Left cardiac atrium (tissue), 4 donors: Measurements from ENCODE around the gene SEC22B. TPM values are rescaled to one million over a fixed set of nuclear protein-coding genes. Genes with fewer than 3 reads are reported as not detected.
"Not testable (repeated sequence)": the region's sequence is repeated elsewhere in the genome, so short reads cannot be mapped to it uniquely, and the experiment has no call there.

ENCODE experiments used
- ATAC-seq, 2 donors: fragments of 200-7000 bp; cut with Tn5 transposase; one replicate each; pipeline ENCODE4 v1.9.1; 2020; ENCODE audit warnings: mild to moderate bottlenecking in 2 of 2, moderate library complexity in 2 of 2
- DNase-seq: peaks from one replicate; pipeline ENCODE4 v3.0.0-alpha.2; 2020
- intact Hi-C, 2 donors: fragments of 100-400 bp; cut with DNase I; formaldehyde crosslinking; loops; one replicate each; pipeline versions ENCODE4 v1.14.1 to v1.15.1; 2022 to 2023
- long read RNA-seq: library from polyadenylated mRNA; unstranded; transcript quantifications from one replicate; pipeline ENCODE4 v2.0.0, GENCODE V29; 2021
- total RNA-seq, 2 donors: library from RNA; stranded (reverse); fragmentation: NEBNext Ultra II Directional; extraction: Animal tissue kit (Norgen Biotek cat#: 25700); gene quantifications; one replicate each; pipeline ENCODE4 v1.2.1, GENCODE V29; 2021
- donor health status: DM: no; HTN: yes; CAD: no.
- donor health status: DM: no; HTN: yes; CAD: no; lungs with severe emphysema.
- donor health status: DM: yes; HTN: yes; CAD: no.
- donor health status: Dilated cardiomyopathy.

Gene SEC22B
- total RNA-seq, result 10 to 100 TPM; 18.5 to 23.7 TPM
- long read RNA-seq, full-length matches to known transcripts, result 68 of 76 reads
- long read RNA-seq, partial matches to known transcripts, result 2 of 76 reads
- long read RNA-seq, other reads (novel, unspliced or antisense), result 6 of 76 reads

DNA sequence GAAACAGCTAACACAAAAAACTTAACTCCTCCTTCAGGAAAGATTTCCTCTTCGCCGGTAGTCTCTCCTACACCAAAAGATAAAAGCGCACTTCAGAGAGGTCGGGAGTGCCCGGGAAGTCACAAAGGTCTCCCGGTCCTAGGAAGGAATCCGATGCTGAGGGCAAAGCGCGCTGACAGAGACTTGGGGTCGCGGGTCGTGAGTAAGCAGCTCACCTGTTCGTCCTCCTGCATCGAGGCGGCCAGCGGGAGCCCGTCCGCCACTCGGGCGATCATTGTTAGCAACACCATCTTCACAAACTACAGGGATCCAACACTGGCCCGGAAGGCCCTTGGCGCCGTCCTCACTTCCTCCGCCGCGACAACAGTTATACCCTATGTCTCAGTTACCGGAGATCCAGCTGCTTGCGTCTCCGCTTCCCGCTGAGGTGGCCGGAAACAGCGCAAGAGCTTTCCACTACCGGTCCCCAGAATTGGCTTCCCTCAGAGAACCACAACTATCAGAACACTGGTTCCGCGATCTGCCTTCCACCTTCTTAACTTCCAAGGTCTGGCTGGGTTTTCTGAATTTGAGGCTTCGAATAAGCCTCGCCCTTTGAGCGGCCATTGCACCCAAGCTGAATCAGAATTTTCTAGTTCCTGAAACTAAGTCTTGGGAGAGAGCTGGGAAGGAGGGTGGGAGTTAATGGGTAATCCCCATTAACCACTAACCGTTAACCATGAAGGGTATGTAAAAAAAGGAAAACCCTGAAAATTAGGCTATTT, at the start of gene SEC22B:
TSS of gene SEC22B (minus strand) at position 429 of the 764 bp plus-strand sequence. CDS start at position 290, 139 bp downstream.
- ATAC-seq (peak; percentile 91 to 92), DNase-seq (peak; percentile 90)
- intact Hi-C loops, result no loop called here

DNA sequence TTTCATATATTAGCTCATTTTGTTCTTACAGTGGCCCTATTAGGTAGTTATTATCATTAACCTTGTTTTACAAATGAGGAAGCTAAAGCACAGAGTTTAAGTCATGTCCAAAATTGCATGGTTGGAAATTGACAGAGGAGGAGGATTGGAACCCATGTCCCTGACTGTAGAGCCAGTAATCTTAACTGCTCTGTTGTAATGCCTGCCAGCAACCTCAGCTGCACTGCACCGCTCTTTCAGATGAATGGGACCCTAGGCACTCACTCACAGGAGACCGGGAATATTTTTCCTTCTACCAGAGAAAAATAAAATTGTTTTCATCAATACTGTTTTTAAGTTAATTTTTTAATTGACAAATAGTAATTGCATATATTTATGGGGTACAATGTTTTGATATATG, 41.6 kb upstream of the SEC22B start:
- DNase-seq, intact Hi-C loops: not testable (repeated sequence)
- peak in 1 of 2 donors; percentile 43 for ATAC-seq

DNA sequence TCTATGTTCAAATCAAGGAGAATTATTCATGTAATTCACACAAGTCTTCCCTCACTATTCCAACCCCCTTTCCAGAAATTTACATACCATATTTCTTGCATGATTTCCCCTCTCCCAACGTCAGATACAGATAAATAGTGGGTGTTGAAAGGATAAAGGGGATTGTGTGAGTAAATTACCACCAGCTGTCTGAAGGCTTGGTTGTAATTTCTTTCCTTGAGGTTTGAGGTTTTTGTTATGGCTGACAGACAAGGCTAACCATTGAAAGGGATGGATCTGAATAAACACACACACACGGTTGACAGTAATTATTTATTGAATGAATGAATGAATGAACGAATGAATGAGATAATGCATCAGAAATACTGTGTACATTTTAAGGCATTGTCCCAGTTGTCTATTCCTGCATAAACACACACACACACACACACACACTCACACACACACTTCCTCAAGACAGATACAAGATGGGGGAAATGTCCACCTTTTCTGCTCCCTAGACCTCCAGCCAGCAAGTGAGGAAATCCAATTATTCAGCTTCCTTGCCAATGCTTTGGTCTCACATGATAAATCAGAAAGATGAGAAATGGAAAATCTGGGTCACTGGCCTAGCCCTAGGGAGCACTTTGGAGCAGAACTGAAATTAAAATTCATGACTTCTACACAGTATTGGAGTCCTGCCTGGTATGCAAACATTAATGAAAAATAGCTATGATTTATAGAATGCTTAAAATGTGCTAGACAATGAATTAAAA, 41.0 kb upstream of the SEC22B start:
- intact Hi-C loops, DNase-seq: not testable (repeated sequence)
- ATAC-seq, result peak; percentile 44 to 54

DNA sequence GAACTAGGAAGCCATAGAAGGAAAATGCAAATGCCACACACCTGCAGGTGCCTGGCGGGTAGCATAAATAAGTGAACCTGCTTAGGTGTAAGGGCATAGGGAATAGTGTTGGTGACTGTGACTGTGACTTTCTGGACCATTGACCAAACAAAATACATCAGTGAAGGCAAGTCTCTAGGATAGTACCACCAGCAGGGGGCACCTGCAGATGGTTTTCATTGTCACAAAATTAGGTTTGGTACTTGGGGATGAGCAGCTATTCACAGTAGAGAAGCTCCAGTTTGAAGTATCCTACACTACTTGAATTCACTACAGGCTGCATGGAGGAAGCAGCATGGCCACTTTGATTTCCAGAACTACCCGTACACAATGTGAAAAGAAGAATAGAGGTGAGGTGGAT, 37.3 kb upstream of the SEC22B start:
- DNase-seq, intact Hi-C loops: not testable (repeated sequence)
- ATAC-seq, result peak; percentile 83 to 86

DNA sequence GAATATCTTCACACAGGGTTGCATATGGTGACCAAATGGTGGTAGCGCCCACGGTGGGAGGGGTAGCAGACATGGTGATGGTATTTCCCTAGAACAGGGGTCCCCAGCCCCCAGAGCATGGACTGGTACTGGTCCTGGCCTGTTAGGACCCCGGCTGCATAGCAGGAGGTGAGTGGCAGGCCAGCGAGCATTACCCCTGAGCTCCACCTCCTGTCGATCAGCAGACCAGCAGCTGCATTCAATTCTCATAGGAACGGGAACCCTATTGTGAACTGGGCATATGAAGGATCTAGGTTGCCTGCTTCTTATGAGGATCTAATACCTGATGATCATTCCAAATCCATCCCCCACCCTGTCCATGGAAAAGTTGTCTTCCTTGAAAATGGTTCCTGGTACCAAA, 34.4 kb upstream of the SEC22B start:
- DNase-seq, result not testable (repeated sequence)

DNA sequence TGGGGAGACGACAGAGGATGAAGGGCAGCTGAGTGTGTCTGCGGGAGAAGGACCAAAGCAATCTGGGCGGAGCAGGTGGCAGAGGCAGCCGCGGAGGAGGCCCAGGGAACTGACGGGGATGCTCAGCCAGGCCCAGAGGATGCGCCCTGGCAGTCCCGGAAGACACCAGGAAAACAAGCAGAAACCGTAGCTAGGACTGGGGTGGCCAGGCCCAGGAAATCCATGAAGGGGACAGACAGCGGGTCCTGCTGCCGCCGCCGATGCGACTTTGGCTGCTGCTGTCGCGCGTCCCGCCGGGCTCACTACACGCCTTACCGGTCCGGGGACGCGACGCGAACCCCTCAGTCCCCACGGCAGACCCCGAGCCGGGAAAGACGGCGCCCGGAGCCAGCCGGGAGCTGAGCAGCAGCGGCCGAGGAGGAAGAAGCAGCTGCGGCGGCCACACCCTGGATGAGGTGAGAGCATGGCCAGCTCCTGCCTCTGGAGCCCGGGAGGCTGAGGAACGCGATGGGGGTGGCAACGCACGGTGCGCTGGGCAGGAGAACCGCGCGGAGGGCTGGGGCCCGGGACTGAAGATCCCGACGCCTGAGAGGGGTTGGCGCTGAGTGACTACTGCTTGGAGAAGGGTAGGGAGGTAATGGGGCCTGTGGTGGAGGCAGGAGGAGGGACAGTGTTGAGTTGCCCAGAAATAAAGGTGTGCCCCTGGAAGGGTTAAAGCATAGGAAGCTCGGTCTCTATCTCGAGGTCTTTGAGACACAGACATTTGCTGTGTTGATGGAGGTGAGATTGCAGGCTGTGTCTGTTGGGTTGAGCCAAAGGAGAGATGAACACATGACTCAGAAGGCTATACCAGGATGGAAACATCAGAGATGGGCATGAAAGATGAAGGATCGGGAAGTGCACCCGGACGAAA, 20.8 kb upstream of the SEC22B start:
- ATAC-seq (peak; percentile 50 to 91), DNase-seq (peak; percentile 17)
- intact Hi-C loops, result not testable (repeated sequence)

More for the DNA sequence above, 34.4 kb upstream of the SEC22B start:
- ATAC-seq, intact Hi-C loops: not testable (repeated sequence)

DNA sequence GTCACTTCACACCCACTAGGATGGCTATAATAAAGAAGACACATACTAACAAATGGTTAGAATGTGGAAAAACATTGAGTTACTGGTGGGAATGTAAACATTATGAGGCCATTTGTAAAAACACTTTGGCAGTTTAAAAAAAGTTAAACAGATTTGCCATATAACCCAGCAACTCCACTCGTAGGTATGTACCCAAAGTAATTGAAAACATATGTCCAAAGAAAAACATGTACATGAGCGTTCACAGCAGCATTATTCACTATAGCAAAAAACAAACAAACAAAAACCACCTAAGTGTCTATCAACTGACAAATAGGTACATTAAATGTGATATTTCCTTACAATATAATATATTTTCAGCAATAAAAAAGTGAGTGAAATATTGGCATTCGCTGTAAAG, 12.3 kb upstream of the SEC22B start:
- intact Hi-C loops, DNase-seq, ATAC-seq: not testable (repeated sequence)

DNA sequence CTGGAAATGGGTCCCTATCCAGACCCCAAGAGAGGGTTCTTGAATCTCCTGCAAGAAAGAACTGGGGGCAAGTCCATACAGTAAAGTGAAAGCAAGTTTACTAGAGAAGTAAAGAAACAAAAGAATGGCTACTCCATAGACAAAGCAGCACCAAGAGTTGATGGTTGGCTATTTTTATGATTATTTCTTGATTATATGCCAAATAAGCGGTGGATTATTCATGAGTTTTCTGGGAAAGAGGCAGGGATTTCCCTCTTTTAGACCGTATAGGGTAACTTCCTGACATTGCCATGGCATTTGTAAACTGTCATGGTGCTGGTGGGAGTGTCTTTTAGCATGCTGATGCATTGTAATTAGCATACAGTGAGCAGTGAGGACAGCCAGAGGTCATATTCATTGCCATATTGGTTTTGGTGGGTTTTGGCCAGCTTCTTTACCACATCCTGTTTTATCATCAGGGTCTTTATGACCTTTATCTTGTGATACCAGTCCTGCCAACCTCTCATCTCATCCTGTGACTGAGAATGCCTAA, 5.9 kb upstream of the SEC22B start:
- DNase-seq, ATAC-seq, intact Hi-C loops: not testable (repeated sequence)

DNA sequence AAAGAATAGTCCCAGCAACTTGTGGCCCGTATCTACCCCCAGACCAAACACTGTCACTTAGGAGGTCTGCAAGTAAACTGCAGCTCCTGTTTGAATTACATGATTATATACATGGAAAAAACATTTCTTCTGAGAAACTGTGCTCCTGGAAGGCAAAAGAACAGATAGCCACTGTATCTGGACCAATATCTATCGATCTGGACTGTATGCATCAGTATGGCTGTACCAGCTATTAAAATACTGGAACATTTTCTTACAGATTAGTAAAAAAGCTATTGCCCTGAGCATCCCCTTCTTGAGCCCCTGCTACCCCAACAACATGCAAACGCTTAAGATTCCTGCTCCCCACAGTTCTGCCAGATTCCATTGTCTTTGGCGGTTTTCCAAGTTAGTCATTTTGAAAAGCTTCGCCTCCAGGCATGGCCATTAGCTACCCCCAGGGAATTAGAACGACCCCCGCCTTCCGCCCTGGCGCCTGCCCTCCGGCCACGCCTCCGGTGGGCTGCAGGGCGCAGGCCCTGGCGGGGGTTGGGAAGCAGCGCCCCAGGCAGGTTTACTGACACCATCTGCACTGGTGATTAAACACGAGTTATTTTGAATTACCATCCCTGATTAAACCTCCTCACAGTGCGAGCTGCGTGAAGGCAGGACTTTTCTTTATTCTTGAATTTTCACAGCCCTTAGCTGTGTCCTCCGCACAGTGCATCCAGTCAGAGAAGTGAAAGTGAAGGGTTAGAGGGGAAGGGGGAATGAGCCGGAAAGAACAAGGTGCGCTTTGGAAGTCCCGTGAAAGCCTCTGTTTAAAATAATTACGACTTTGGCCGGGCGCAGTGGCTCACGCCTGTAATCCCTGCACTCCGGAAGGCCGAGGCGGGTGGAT, 3.7 kb upstream of the SEC22B start:
- intact Hi-C loops, result not testable (repeated sequence)
- ATAC-seq (peak; percentile 52 to 67), DNase-seq (peak; percentile 38)

DNA sequence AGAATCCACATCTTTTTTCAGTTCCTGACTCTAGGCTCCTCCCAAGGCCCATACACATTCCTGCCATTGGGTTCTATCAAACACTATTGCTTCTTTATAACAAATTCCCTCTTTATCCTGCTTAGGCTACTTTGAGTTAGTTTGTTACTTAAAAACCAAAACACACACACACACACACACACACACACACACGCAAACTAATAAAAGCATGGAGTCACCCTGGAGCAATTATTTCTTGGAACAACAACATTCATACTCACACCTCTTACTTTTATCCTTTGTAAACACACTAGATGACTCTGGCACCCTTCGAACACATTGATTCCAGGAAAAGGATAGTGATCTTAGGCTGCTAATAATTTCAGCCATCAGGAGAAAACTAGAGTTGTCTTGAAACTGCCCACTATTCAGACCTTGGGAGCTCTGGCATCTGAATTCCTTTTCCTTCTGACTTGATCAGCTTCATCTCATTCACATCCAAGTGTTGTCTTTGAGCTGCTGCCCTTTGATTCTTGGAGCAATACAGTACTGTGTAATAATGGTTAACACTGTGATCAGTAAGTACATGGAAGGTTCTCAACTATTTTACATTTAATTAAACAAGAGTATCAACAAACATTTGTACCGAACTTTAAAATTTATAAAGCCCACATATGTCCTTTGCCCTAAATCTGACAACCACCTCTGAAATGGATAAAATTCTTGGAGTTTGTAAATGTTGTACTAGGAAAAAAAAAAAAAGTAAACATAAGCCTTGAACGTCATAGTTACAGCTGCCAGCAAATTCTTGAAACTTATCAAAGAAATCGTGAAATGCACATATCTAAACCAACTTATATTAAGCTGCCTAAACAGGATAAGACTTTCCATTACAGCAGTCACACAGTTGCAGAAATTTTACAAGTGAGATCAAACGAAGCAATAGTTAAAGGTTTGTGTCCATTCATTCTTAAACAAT, 2.8 kb upstream of the SEC22B start:
- DNase-seq (no peak), ATAC-seq (no peak)
- intact Hi-C loops, result no loop called here

DNA sequence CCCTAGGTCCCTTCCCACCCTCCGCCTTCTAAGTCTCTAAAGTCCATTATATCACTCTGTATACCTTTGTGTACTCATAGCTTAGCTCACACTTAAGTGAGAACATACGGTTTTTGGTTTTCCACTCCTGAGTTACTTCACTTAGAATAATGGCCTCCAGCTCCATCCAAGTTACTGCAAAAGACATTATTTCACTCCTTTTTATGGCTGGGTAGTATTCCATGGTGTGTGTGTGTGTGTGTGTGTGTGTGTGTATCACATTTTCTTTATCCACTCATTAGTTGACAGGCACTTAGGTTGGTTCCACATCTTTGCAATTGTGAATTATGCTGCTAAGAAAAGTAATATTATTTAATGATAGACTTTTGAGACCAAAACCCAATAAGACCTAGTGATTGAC, 1.7 kb upstream of the SEC22B start:
- ATAC-seq, intact Hi-C loops, DNase-seq: not testable (repeated sequence)

DNA sequence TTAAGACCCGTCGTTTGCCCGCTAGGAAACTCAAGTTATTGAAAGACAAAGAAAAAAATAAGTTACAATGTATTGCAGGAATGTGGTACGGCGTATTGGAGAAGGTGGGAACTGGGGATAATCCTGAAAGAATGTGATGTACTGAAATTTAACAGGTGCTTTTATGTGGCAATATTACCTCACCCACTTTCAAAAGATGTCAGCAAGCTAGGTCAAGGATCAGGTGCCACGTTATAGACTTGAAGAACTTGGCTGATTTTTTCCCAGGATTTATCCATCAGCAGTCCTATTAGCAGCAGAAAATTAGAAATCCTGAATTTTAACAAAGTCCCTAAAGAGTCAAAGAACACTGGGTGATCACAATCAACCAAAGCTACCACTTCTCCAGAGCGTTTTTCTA, 632 bp downstream of the SEC22B start:
- DNase-seq, intact Hi-C loops, ATAC-seq: not testable (repeated sequence)

DNA sequence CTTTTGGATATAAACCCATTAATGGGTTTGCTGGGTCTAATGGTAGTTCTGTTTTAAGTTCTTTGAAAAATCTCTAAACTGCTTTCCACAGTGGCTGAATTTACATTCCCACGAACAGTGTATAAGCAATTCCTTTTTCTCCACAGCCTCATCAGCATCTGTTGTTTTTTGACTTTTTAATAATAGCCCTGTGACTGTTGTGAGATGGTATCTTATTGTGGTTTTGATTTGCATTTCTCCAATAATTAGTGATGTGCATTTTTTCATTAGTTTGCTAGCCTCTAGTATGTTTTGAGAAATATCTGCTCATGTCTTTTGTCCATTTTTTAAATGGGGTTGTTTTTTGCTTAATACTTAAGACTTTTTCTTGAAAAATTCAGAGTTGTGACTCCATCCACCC, 11.6 kb downstream of the SEC22B start:
- DNase-seq, intact Hi-C loops, ATAC-seq: not testable (repeated sequence)

DNA sequence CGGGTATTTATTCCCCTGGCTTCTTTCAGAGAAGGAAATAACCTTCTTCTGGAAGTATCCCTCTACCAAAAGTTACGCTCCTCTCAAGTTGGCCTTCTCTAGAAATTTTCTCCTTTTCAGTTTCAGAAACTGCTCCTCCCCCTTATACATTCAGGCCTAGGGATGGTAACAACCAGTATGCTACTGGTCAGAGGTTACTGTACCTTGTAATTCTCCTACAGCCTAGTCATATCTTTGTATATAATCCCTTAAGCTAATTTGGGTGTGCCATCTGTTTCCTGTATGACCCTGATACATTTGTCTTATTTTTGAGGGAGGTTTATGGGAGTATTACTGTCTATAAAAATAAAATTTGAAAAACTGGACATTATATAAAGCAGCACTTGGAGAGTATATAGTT, 14.3 kb downstream of the SEC22B start:
- DNase-seq, intact Hi-C loops, ATAC-seq: not testable (repeated sequence)

DNA sequence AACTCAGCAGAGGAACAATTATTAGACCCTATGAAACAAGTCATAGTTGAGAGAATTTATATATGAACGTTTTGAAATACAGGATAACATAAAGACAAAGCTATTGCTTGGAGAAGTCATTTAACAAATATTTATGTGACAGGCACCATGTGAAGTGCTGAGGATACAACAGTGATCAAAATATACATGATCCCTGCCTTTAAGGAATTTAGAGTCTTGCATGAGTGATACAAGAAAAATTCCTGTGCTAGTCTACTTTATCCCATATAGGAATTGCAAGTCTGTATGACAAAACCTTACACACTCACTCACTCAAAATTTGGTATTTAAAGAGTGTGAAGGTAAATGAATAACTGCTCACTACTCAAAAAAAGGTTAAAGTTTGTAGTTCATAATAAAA, 17.8 kb downstream of the SEC22B start:
- intact Hi-C loops, DNase-seq, ATAC-seq: not testable (repeated sequence)

DNA sequence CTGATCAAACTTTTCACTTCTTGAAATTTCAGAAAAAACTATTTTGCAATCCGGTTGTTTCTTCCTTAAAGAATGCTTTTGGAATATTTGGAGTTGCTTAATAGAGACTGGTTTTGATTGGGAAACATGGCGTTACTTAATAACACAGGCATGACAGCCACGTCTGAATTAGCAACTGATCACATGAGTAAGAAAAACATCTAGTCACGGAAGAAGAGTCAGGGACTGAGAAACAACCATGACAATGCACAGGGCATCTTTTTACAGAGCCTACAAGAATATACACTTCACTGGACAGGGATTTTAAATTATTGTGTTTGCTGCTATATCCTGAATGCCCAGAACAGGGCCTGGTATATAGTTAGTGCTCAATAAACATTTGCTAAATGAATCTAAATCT, 18.2 kb downstream of the SEC22B start:
- intact Hi-C loops, DNase-seq: not testable (repeated sequence)
- peak; percentile 89 to 93 for ATAC-seq
